ENCODE data around the gene AMBRA1. TPM values are rescaled to one million over a fixed set of nuclear protein-coding genes. Genes with fewer than 3 reads are reported as not detected.
A peak's percentile ranks its signal among the peaks of the same experiment; 100 is the strongest.

The AMBRA1 gene
- total RNA-seq, 3 donors from 2014 or later (not counting 1 experiment from before 2014, with no cell fraction given), result 41.3 to 52.7 (median 46.2) TPM

DNA sequence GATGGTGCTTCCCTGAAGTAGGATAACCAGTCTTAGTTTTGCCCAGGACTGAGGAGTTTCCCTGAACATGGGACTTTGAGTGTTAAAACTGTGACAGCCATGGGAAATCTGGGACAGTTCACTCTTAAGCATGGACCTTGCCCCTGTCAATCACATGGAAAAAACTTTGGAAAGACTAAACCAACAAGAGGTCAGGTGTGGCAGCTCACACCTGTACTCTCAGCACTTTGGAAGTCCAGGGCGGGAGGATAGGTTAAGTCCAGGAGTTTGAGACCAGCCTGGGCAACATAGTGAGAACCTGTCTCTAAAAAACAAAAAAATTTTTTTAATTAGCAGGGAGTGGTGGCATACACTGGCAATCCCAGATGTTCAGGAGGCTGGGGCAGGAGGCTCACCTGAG is 3.3 kb upstream of the AMBRA1 start:
- Histone ChIP-seq H3K9me3 (ENCODE audit: control insufficient read depth, insufficient read depth, low read length) (no peaks in the 10 kb centered on the region), H3K36me3 (ENCODE audit: control insufficient read depth, insufficient read depth, low read length) (no peaks in the 10 kb centered on the region), H3K27me3 (ENCODE audit: control insufficient read depth, insufficient read depth, low read length) (no peaks in the 10 kb centered on the region), H3K4me3 (ENCODE audit: low read length) (no peak overlapping the region), H3K4me1 (ENCODE audit: control insufficient read depth, insufficient read depth, low read length) (peaks cover 10% of the 10 kb centered on the region), H3K27ac (ENCODE audit: low read length) (no peak overlapping the region)
- Mint-ChIP-seq H3K27ac (no peak overlapping the region), H3K9me3 (no peaks in the 10 kb centered on the region), H3K4me3 (no peak overlapping the region), H3K36me3 (no peaks in the 10 kb centered on the region), H3K4me1 (peaks cover 19 to 23% of the 10 kb centered on the region in 2 donors), H3K27me3 (ENCODE audit: low read depth in 2 of 2) (no peaks in the 10 kb centered on the region)
- ATAC-seq (no peak), DNase-seq (no peak)
- 100% methylated on average over 1 of the region's 1 CpG for WGBS (ENCODE audit: insufficient coverage)
- TF ChIP-seq, protein P1, sequence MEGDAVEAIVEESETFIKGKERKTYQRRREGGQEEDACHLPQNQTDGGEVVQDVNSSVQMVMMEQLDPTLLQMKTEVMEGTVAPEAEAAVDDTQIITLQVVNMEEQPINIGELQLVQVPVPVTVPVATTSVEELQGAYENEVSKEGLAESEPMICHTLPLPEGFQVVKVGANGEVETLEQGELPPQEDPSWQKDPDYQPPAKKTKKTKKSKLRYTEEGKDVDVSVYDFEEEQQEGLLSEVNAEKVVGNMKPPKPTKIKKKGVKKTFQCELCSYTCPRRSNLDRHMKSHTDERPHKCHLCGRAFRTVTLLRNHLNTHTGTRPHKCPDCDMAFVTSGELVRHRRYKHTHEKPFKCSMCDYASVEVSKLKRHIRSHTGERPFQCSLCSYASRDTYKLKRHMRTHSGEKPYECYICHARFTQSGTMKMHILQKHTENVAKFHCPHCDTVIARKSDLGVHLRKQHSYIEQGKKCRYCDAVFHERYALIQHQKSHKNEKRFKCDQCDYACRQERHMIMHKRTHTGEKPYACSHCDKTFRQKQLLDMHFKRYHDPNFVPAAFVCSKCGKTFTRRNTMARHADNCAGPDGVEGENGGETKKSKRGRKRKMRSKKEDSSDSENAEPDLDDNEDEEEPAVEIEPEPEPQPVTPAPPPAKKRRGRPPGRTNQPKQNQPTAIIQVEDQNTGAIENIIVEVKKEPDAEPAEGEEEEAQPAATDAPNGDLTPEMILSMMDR (IDR thresholded peaks at IDR 0.05), result no peak
- intact Hi-C loops (cut with micrococcal nuclease), result no loop called here

GRCh38 chr11:46594785-46595184 is 962 bp upstream of the AMBRA1 start:
- peak overlapping the region in 1 of 2 donors; percentile 89 for H3K27ac Mint-ChIP-seq

DNA sequence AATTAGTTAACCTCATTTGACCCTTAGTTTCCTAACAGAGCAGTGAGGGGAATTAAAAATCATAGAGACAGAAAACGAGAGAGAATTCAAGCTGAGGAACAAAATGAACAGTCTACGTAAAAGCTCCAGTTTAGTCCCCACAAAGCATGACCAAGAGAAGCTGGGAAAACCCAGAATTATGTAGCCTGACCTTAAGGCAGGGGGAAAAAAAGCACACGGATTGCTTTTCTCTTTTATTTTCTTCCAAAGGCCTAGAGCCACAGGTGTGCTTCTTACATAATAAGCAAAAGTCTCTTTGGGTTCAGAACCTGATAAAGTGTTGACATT is 514 bp upstream of the AMBRA1 start:
- Histone ChIP-seq H3K36me3 (ENCODE audit: control insufficient read depth, insufficient read depth, low read length) (no peaks in the 10 kb centered on the region), H3K4me1 (ENCODE audit: control insufficient read depth, insufficient read depth, low read length) (peaks cover 10% of the 10 kb centered on the region), H3K27ac (ENCODE audit: low read length) (peak overlapping the region; percentile 67), H3K9me3 (ENCODE audit: control insufficient read depth, insufficient read depth, low read length) (no peaks in the 10 kb centered on the region), H3K27me3 (ENCODE audit: control insufficient read depth, insufficient read depth, low read length) (no peaks in the 10 kb centered on the region), H3K4me3 (ENCODE audit: low read length) (peak overlapping the region; percentile 65)
- Mint-ChIP-seq H3K27me3 (ENCODE audit: low read depth in 2 of 2) (no peaks in the 10 kb centered on the region), H3K4me1 (peaks cover 33 to 35% of the 10 kb centered on the region in 2 donors), H3K36me3 (no peaks in the 10 kb centered on the region), H3K9me3 (no peaks in the 10 kb centered on the region), H3K27ac (peak overlapping the region; percentile 87 to 89), H3K4me3 (peak overlapping the region; percentile 97)
- no peak for ATAC-seq
- WGBS (ENCODE audit: insufficient coverage), result 57% methylated on average over 3 of the region's 3 CpGs
- DNase-seq, result no peak
- intact Hi-C loops (cut with micrococcal nuclease), result loop anchor here (1.0 kb wide), 1 partner anchor 23 kb away; the partner anchor contains the start of genes ATG13 and HARBI1
- TF ChIP-seq, protein P1 (IDR thresholded peaks at IDR 0.05), result no peak

More at GRCh38 chr11:46594785-46595184, 962 bp upstream of the AMBRA1 start:
- Mint-ChIP-seq H3K36me3 (no peaks in the 10 kb centered on the region), H3K4me1 (peaks cover 32 to 34% of the 10 kb centered on the region in 2 donors), H3K4me3 (peak overlapping the region; percentile 97), H3K27me3 (ENCODE audit: low read depth in 2 of 2) (no peaks in the 10 kb centered on the region), H3K9me3 (no peaks in the 10 kb centered on the region)
- no peak for DNase-seq
- Histone ChIP-seq H3K4me1 (ENCODE audit: control insufficient read depth, insufficient read depth, low read length) (peaks cover 10% of the 10 kb centered on the region), H3K27ac (ENCODE audit: low read length) (no peak overlapping the region), H3K36me3 (ENCODE audit: control insufficient read depth, insufficient read depth, low read length) (no peaks in the 10 kb centered on the region), H3K9me3 (ENCODE audit: control insufficient read depth, insufficient read depth, low read length) (no peaks in the 10 kb centered on the region), H3K4me3 (ENCODE audit: low read length) (no peak overlapping the region), H3K27me3 (ENCODE audit: control insufficient read depth, insufficient read depth, low read length) (no peaks in the 10 kb centered on the region)
- ATAC-seq, result no peak
- intact Hi-C loops (cut with micrococcal nuclease), result loop anchor here (1.0 kb wide), 1 partner anchor 23 kb away; the partner anchor contains the start of genes ATG13 and HARBI1
- 96% methylated on average over 10 of the region's 10 CpGs for WGBS (ENCODE audit: insufficient coverage)
- TF ChIP-seq, protein P1 (IDR thresholded peaks at IDR 0.05), result no peak

Data from natural killer cell (primary cell).